Mucosa of gallbladder (tissue), 1 donor: ENCODE results near the gene SLC12A1. TPM values are rescaled to one million over a fixed set of nuclear protein-coding genes. Genes with fewer than 3 reads are reported as not detected.
A peak's percentile ranks its signal among the peaks of the same experiment; 100 is the strongest.

Source experiments
- DNase-seq: peaks from one replicate; pipeline ENCODE4 v3.0.0-alpha.2; 2020; ENCODE audit warnings: low spot score
- total RNA-seq: library from RNA; stranded (reverse); gene quantifications from one replicate; pipeline ENCODE4 v1.2.1, GENCODE V29; 2021
- donor health status: DM: no; HTN: no; CAD: no.

Gene SLC12A1
- total RNA-seq, 1 donor from 2014 or later, result not detected

DNA sequence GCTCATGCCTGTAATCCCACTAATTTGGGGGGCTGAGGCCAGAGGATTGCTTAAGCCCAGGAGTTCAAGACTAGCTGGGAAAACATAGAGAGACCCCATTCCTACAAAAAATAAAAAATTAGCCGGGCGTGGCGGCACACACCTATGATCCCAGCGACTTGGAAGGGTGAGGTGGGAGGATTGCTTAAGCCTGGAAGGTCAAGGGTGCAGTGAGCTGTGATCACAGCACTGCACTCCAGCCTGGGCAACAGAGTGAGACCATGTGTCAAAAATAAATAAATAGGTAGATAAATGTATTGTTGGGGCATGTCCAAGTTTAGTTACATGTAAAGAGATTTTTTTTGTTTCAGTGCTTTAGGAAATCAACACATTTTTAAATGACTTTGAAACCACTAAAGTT lies 36.4 kb downstream of the SLC12A1 start:
- DNase-seq, result no peak

DNA sequence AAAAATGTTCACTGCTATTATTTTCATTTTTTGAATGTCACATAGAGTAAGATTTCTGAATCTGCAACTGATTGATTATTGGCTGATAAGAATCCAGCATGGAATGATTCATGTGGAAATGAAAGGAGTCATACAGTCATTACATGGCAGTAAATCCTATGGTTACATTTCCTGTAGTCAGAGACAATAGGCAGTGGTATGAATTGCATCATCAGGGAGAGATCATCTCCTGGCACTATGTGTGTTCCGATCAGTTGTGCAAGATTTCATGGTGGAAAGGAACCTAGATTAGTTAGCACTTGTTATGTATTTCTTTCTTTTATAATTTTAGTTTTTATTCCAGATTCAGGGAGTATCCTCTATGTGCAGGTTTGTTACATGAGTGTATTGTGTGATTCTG lies 38.8 kb downstream of the SLC12A1 start:
- DNase-seq, result no peak

DNA sequence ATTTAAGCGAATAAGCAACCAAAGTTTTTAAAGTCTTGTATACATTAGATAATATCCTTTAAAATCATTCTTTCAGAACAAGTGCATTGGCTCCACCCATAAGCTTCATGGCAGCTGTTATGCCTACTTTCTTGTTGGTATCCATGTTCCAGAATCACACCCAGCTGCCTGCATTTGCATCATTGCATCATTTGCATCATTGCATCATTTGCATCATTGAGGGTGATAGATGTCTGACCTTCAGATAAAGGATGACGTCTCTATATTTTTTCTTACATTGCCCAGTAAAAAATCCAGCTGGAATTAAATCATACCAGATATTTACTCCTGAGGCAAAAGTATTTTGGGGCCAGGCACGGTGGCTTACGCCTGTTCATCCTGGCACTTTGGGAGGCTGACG lies 42.3 kb downstream of the SLC12A1 start:
- DNase-seq, result no peak

DNA sequence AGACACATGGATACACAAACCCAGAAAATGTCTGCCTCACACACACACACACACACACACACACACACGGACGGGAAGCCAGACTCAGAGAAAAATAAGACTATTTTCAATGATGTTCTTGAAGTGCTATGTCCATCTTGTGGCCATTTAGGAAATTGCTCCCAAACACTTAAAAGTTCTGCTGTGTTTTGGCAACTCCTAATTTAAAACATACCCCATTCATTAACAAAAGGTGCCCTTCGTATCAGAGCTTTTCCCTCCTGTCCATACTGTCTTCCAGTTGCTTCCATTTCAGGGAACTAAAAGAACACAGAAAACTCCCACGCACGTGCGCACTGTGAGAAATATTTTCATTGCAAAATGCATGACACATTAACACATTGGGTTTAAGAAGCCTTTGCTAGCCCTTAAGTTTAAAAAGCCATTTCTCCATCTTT lies 44.6 kb downstream of the SLC12A1 start:
- DNase-seq, result peak; percentile 10

GRCh38 chr15:48253172-48253571 lies 47.1 kb downstream of the SLC12A1 start:
- DNase-seq, result no peak

DNA sequence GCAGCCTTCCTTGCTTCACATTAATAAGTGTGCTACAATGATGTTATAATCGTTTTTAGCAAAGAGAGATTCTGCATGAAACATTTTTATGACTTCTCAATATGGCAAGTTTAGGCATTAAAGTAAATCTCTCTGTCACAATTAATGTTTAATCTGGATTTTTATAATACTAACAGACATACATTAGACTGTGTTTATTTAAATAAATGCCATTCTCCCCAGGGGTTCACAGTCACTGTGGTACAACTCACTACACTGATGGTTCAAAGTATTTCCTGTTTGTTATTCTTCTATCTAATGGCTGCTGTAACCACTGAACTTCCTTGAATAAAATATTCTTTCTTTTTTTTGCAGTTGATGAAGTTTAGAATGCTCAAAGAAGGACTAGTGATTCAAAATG lies 59.0 kb downstream of the SLC12A1 start:
- DNase-seq, result no peak

GRCh38 chr15:48266024-48266689 lies 60.1 kb downstream of the SLC12A1 start:
- DNase-seq, result no peak

DNA sequence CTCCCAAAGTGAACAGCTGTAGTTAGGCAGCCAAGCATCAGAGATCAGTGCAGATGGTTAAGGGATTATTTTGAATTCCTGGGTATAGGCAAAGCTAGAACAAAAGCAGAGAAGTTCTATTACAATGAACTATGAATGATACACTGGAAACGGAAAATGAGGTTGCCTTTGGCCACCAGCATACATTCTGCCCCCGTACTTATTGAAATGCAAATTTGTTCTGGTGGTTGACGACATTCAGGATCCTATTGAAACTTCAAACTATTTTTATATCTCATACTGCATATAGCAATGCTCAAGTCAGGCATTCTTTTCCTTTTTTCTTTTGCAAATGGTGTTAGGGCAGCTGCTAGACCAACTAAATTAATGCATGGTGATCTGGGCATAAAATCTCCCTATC lies 61.7 kb downstream of the SLC12A1 start:
- no peak for DNase-seq

DNA sequence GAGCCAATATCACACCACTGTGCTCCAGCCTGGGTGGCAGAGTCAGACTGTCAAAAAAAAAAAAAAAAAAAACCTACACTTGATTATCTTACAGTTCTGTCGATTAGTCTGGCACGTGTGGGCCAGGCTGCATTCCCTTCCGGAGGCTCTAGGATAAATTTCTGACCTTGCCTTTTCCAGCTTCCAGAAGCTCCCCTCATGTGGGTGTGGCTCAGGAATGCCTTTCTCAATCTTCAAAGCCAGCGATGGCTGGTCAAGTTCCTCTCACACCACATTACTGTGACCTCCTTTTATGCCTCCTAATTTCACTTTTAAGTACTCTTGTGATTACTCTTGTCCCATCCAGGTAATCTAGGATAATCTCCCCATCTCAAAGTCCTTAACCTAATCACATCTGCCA lies 66.9 kb downstream of the SLC12A1 start:
- no peak for DNase-seq

GRCh38 chr15:48278666-48279065 lies 72.6 kb downstream of the SLC12A1 start:
- DNase-seq, result no peak

DNA sequence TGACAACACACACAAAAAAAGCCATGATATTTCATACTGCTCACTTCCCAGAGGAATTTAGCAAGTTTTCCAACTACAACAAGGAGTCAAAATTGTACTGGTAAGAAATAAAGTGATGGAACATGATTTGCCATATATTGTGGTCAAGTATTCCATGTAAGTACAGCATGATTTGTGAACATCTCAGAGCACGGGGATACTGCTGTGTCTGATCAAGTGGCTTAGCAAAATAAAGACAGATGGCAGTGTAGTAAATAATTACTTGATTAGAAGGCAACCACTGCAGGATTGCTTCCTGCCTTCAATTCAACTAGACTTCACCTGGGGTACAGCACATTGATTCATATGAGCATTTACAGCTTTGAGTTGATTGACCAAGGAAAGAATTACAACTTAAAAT lies 73.5 kb downstream of the SLC12A1 start:
- DNase-seq, result no peak

- no peak for DNase-seq
These were observed 75.6 kb downstream of the SLC12A1 start for GRCh38 chr15:48281674-48282073.

- DNase-seq, result no peak
These were observed 76.1 kb downstream of the SLC12A1 start for GRCh38 chr15:48282216-48282615.

GRCh38 chr15:48283396-48284145 lies 77.5 kb downstream of the SLC12A1 start:
- no peak for DNase-seq

GRCh38 chr15:48285329-48286214 lies 79.5 kb downstream of the SLC12A1 start:
- peak; percentile 67 for DNase-seq

- DNase-seq, result no peak
These were observed 83.5 kb downstream of the SLC12A1 start for GRCh38 chr15:48289628-48290027.

DNA sequence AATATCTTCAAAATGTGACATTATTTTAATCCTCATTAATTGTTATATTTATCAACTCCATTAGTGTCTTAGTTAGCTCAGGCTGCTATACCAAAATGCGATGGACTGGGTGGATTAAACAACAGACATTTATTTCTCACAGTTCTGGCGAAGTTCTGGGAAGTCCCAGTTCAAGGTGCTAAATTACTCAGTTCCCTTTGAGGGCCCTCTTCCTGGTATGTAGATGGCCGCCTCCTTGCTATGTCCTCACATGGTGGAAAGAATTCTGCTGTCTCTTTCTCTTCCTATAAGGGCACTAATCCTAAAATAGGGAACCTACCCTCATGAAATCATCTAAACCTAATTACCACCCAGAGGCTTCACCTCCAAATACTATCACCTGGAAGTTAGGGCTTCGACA lies 86.4 kb downstream of the SLC12A1 start:
- no peak for DNase-seq

DNA sequence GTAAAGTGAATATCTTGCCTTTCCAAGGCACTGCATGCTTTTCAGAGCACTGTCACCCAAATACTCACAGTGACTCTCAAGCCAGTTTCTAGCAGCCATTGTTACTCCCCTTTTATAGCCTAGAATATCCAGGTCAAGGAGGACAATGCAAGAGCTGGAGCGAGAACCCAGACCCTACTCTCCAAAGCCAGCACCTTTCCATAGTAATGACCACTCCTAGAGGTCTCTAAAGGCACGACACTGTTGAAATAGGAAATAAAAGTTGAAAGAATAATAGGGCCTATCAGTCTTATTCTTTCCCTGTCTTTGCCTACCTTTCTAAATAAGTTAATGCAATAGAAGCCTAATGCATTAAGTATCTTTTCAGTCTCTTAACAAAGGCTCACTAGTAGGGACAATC lies 91.6 kb downstream of the SLC12A1 start:
- DNase-seq, result no peak

DNA sequence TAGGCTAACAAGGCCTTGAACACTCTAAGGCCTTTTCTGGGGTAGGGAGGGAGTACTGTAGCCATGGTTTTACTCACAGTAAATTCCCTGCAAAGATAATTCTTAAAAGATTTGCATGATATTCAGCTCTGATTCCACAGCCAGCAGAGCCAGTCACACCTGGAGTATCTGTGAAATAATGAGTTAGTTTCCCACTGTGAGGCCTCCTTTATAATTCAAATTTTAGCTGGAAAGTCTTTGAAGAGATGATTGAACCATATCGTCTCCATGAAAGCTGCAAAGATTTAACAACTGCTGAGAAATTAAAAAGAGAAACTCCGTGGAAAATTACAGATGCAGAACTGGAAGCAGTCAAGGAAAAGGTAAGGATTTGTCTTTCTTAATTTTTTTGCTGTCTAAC lies 92.8 kb downstream of the SLC12A1 start:
- no peak for DNase-seq

- no peak for DNase-seq
These were observed 93.9 kb downstream of the SLC12A1 start for GRCh38 chr15:48300038-48300437.

- no peak for DNase-seq
These were observed 98.3 kb downstream of the SLC12A1 start for GRCh38 chr15:48304398-48304797.

DNA sequence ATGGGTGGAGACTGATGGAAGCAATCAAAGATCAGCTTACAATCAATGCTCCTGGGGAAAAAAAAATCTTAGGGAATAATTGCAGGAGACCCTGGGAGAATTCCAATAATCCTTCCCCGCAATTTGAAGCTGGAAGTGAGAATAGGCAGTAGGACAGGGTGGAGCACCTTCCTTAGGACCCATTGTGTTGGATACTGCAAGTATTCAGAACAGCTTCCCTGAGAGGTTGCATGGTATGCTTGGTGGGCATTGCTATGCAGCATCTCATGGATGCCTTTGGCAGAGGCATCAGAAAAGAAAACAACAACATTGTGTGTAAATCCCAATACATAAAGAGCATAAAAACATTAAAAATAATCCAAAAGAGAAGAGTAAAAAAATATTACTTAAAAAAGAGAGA lies 100.5 kb downstream of the SLC12A1 start:
- no peak for DNase-seq

- no peak for DNase-seq
These were observed 101.5 kb downstream of the SLC12A1 start for GRCh38 chr15:48307586-48307985.
